WTC11 (cell line): ENCODE measurements around the gene PHF14.

Experiments
- JAZF1 ChIP-seq: fragments of 250-450 bp; sonication (Bioruptor Pico); IDR thresholded peaks from 2 replicates; pipeline ENCODE4 v1.9.0; 2021; ENCODE audit warnings: moderate library complexity, mild to moderate bottlenecking, inconsistent platforms
- JUN ChIP-seq: sonication (generic); formaldehyde crosslinking; IDR thresholded peaks from 2 replicates; pipeline ENCODE4 v1.8.0; 2023; ENCODE audit warnings: mild to moderate bottlenecking, missing genetic modification reagents
- NFYB ChIP-seq: sonication (generic); formaldehyde crosslinking; conservative IDR thresholded peaks from 2 replicates; pipeline ENCODE4 v1.8.0; 2022; ENCODE audit warnings: low read depth, missing genetic modification reagents
- TF ChIP-seq, protein P1 (sequence below): fragments of 200-600 bp; IDR thresholded peaks from 2 replicates; pipeline ENCODE4 v1.8.0; 2022; ENCODE audit warnings: antibody characterized with exemption

DNA sequence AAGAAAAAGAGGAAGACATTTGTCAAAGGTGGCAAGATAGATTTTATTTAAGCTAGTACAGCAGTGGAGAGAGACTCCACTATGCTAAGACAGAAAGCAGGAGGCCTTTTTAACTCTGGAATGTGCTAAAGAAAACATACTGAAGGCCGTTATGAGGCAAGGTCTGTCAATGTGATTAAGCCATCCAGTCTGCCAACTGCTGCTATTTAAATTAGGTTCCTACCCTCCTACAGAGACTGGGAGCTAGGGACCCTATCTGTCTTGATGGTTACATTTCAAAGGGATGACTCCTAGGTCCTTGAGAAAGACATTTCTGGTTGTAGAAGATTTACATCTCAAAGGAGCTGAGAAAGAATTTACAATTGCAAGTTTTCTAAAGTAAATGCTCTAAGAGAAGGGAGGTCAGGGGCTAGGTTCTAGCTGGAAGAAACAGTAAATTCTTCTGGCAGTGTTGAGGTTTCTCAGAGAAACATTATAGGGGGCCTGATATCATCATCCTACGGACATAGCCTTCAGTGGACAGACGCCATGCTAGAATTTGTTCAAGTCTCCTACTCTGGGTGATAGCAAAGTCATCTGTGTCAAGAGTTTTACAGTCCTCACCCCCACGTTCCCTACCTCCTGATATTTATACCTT lies 211.6 kb downstream of the PHF14 start:
- TF ChIP-seq, protein P1, sequence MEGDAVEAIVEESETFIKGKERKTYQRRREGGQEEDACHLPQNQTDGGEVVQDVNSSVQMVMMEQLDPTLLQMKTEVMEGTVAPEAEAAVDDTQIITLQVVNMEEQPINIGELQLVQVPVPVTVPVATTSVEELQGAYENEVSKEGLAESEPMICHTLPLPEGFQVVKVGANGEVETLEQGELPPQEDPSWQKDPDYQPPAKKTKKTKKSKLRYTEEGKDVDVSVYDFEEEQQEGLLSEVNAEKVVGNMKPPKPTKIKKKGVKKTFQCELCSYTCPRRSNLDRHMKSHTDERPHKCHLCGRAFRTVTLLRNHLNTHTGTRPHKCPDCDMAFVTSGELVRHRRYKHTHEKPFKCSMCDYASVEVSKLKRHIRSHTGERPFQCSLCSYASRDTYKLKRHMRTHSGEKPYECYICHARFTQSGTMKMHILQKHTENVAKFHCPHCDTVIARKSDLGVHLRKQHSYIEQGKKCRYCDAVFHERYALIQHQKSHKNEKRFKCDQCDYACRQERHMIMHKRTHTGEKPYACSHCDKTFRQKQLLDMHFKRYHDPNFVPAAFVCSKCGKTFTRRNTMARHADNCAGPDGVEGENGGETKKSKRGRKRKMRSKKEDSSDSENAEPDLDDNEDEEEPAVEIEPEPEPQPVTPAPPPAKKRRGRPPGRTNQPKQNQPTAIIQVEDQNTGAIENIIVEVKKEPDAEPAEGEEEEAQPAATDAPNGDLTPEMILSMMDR = no peak
- TF ChIP-seq JAZF1 = no peak
- no peak for TF ChIP-seq NFYB (CRISPR knock-in tag)
- no peak for TF ChIP-seq JUN (CRISPR knock-in tag)
